ENCODE results near the gene OR2T34. TPM values are rescaled to one million over a fixed set of nuclear protein-coding genes. Genes with fewer than 3 reads are reported as not detected.
"Not testable (repeated sequence)": the region's sequence is repeated elsewhere in the genome, so short reads cannot be mapped to it uniquely, and the experiment has no call there.

OR2T34 gene
- total RNA-seq, 2 experiments from 2014 or later = not detected

DNA sequence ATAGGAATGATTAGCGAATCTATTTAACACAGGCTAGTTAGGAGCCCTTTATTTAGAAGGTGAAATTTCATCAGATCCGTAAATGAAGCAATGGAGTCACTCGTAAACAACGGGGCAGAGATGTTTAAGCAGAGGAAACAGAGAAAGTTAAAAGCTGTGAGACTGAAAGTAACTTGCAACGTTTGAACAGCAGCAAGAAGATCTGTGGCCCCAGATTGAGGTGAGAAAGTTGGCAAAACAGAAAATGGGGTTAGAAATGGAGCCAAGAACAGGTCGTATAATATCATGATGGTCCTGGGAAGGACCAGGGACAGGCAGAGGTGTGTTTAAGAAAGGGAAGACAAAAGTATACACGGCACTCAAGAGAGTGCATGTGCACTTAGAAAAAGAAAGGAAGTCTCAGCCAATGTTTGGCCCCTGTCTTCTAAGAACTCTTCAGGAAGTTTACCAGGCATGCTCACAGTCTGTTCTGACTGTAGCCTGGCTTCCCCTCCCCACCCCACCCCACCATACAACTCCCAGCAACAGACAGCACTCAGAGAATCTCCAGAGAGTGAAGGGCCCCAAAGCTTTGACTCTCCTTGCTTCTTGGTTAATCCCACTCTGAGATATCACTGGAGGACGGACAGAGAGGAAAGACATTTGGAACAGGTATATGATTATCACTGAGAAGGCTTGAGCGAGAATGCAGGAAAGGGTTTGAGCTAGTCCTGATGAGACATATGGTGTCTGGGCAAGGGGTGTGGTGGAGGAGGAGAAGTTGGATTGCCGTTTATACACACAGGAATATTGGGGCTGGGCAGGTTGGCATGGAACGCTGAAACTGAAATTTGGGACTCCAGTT, 8.8 kb downstream of the OR2T34 start:
- CTCF ChIA-PET, POLR2A ChIA-PET: not testable (repeated sequence)

DNA sequence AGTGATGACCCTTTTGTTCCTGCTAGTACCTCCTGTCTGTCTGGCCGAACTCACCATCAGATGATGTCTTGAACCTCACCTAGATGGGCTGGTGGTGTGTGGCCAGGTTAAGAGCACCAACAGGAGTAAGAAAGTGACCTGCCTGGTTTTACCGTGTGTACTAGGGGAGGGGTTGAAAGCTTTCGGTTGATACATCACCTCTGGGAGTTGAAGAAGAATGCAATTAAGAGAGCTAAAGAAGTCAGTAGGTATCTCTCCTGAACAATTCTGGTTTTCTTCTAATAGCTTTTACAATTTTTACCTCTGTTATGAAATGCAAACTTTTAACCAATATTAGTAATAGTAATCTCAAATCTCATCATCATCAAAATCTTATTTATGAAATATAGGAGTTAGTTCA, 11.9 kb downstream of the OR2T34 start, which contains the start of gene OR2T29:
Gene OR2T29 (minus strand): TSS at position 101 of the 400 bp plus-strand sequence. CDS start 3,281 bp downstream, outside the sequence.
- POLR2A ChIA-PET, CTCF ChIA-PET: not testable (repeated sequence)

- CTCF ChIA-PET, POLR2A ChIA-PET: not testable (repeated sequence)
Observed at GRCh38 chr1:248551027-248551426, 23.5 kb downstream of the OR2T34 start.

- CTCF ChIA-PET, POLR2A ChIA-PET: not testable (repeated sequence)
Observed at GRCh38 chr1:248547383-248547782, 27.2 kb downstream of the OR2T34 start.

DNA sequence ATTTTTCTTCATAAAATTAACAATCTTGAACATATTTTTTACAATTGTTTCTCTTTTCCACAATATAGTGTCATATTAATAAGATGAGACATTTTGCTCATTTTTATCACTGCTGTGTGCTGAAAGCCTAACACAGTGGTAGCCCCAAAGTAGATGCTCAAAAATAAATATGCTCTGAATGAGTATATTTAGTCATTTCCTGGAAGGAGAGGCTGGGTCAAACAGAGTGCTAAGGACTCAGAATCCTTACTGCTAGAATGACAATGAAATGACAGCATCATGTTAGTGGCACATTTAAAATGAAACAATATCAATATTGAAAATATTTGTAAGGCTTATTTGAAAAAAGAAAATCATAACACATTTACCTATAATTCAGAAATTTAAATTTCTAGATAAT, 37.1 kb downstream of the OR2T34 start:
- CTCF ChIA-PET, POLR2A ChIA-PET: not testable (repeated sequence)

Other genes starting within 250 kb of the OR2T34 start
- gene OR14C36, start 226.0 kb downstream of the OR2T34 start, total RNA-seq = not detected
- not detected for gene OR2T4, start 213.1 kb downstream of the OR2T34 start, total RNA-seq
- not detected for gene OR2T6, start 199.0 kb downstream of the OR2T34 start, total RNA-seq
- not detected for gene OR2T1, start 171.7 kb downstream of the OR2T34 start, total RNA-seq
- gene OR2T2, start 129.1 kb downstream of the OR2T34 start, total RNA-seq = not detected
- not detected for gene OR2T3, start 101.4 kb downstream of the OR2T34 start, total RNA-seq
- not detected for gene OR2T5, start 86.2 kb downstream of the OR2T34 start, total RNA-seq
- gene OR2G6, start 66.7 kb downstream of the OR2T34 start, total RNA-seq = not detected
- gene OR2T29, start 12.0 kb downstream of the OR2T34 start, total RNA-seq = not detected
- gene OR2T10, start 22.9 kb upstream of the OR2T34 start, total RNA-seq = not detected
- not detected for gene OR2T11, start 60.3 kb upstream of the OR2T34 start, total RNA-seq
- not detected for gene OR2T35, start 70.5 kb upstream of the OR2T34 start, total RNA-seq
- not detected for gene OR2T27, start 80.8 kb upstream of the OR2T34 start, total RNA-seq
- gene OR14I1, start 128.0 kb upstream of the OR2T34 start, total RNA-seq = not detected
- gene LYPD8, start 181.0 kb upstream of the OR2T34 start, total RNA-seq = not detected

All from activated CD8-positive, alpha-beta memory T cell treated with anti-CD3 and anti-CD28 coated beads for 36 hours (primary cell).